Measurements from ENCODE around the gene PCDH9.

Gene PCDH9

DNA sequence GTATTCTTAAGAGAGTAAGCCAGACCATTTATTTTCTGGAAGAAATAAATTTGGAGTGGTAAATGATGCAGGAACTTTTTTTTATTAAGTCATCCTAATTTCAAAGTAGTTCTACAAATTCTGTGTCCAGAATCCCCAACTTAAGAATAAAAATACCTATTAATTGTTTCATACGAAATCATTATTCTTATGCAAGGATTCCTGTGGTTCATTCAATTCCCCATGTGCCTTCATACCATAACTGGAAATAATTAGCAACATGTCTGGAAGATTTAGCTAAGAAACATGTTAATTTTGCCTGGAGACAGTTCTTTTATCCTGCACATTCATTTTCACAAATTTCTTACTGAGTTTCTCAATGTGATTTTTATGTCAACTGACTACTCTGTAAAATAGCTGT lies 408.6 kb downstream of the PCDH9 start:
- TF ChIP-seq, protein P1, sequence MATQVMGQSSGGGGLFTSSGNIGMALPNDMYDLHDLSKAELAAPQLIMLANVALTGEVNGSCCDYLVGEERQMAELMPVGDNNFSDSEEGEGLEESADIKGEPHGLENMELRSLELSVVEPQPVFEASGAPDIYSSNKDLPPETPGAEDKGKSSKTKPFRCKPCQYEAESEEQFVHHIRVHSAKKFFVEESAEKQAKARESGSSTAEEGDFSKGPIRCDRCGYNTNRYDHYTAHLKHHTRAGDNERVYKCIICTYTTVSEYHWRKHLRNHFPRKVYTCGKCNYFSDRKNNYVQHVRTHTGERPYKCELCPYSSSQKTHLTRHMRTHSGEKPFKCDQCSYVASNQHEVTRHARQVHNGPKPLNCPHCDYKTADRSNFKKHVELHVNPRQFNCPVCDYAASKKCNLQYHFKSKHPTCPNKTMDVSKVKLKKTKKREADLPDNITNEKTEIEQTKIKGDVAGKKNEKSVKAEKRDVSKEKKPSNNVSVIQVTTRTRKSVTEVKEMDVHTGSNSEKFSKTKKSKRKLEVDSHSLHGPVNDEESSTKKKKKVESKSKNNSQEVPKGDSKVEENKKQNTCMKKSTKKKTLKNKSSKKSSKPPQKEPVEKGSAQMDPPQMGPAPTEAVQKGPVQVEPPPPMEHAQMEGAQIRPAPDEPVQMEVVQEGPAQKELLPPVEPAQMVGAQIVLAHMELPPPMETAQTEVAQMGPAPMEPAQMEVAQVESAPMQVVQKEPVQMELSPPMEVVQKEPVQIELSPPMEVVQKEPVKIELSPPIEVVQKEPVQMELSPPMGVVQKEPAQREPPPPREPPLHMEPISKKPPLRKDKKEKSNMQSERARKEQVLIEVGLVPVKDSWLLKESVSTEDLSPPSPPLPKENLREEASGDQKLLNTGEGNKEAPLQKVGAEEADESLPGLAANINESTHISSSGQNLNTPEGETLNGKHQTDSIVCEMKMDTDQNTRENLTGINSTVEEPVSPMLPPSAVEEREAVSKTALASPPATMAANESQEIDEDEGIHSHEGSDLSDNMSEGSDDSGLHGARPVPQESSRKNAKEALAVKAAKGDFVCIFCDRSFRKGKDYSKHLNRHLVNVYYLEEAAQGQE (IDR thresholded peaks at IDR 0.05; ENCODE audit: insufficient read depth in 1 of 2, low read depth in 2 of 2, low read length in 2 of 2): no peak
- no peak for TF ChIP-seq TAF1 (IDR thresholded peaks at IDR 0.05; ENCODE audit: borderline replicate concordance, insufficient read depth, low read length)
- TF ChIP-seq SIN3A (IDR thresholded peaks at IDR 0.05; ENCODE audit: borderline replicate concordance, insufficient read depth, low read length): no peak
- TF ChIP-seq FOXP2 (optimal IDR thresholded peaks at IDR 0.05; ENCODE audit: borderline replicate concordance, extremely low read depth, extremely low read length, insufficient read depth): no peak
- TF ChIP-seq POLR2AphosphoS5 (IDR thresholded peaks at IDR 0.05; ENCODE audit: low read depth, low read length): no peak

DNA sequence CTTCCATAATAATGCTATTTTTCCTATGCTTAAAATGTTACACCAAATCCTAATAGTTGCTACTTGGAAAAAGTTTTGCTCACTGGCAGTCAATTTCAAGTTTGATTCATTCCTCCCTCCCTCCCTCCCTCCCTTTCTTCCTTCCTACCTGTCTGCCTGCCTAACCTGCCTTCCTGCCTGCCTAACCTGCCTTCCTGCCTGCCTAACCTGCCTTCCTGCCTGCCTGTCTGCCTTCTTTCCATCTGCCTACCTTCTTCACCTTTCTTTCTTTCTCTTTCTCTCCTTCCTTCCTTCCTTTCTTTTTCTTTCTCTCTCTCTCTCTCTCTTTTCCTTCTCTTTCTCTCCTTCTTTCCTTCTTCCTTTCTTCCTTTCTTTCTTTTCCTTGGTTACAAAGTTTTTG lies 418.7 kb downstream of the PCDH9 start:
- TF ChIP-seq SIN3A (IDR thresholded peaks at IDR 0.05; ENCODE audit: borderline replicate concordance, insufficient read depth, low read length): no peak
- no peak for TF ChIP-seq FOXP2 (optimal IDR thresholded peaks at IDR 0.05; ENCODE audit: borderline replicate concordance, extremely low read depth, extremely low read length, insufficient read depth)
- TF ChIP-seq, protein P1 (IDR thresholded peaks at IDR 0.05; ENCODE audit: insufficient read depth in 1 of 2, low read depth in 2 of 2, low read length in 2 of 2): no peak
- TF ChIP-seq POLR2AphosphoS5 (IDR thresholded peaks at IDR 0.05; ENCODE audit: low read depth, low read length): no peak
- TF ChIP-seq TAF1 (IDR thresholded peaks at IDR 0.05; ENCODE audit: borderline replicate concordance, insufficient read depth, low read length): no peak

DNA sequence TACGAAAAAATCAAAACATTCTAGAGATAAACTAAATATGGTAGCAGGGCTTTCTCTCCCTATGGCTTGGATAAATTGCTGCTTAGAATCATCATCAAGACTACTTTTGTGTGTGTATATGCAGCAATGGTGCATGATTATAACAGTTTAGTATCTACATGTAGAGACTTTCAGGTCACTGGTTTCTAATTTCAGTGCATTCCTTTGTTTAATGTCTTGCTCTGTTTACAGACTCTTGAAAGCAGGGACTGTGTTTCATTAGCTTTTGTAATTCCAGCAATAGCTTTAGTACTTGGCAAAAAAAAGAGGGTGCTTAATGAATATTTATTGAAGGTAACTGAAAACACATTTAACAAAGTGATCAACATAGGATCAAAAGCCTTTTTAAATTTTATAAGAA lies 420.7 kb downstream of the PCDH9 start:
- TF ChIP-seq SIN3A (IDR thresholded peaks at IDR 0.05; ENCODE audit: borderline replicate concordance, insufficient read depth, low read length) (no peak), TAF1 (IDR thresholded peaks at IDR 0.05; ENCODE audit: borderline replicate concordance, insufficient read depth, low read length) (no peak), POLR2AphosphoS5 (IDR thresholded peaks at IDR 0.05; ENCODE audit: low read depth, low read length) (no peak), FOXP2 (optimal IDR thresholded peaks at IDR 0.05; ENCODE audit: borderline replicate concordance, extremely low read depth, extremely low read length, insufficient read depth) (no peak)
- TF ChIP-seq, protein P1 (IDR thresholded peaks at IDR 0.05; ENCODE audit: insufficient read depth in 1 of 2, low read depth in 2 of 2, low read length in 2 of 2): no peak

DNA sequence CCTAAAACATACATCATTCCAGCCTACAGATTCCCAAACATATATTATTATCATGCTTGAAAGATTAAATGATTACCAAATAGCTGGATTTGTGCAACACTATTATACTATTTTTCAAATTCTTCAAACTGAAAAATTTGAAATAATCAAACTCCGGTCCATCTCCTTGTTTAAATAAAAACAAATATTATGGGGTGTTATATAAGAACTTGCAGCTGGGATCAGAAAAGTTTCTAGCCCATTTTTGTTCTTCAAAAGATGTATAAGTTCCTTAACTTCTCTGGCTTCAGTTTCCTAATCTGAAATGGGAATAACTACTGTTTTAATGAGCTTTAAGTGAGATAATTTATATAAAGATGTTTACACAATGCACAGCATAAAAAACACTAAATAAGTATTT lies 422.9 kb downstream of the PCDH9 start:
- no peak for TF ChIP-seq FOXP2 (optimal IDR thresholded peaks at IDR 0.05; ENCODE audit: borderline replicate concordance, extremely low read depth, extremely low read length, insufficient read depth)
- TF ChIP-seq POLR2AphosphoS5 (IDR thresholded peaks at IDR 0.05; ENCODE audit: low read depth, low read length): no peak

DNA sequence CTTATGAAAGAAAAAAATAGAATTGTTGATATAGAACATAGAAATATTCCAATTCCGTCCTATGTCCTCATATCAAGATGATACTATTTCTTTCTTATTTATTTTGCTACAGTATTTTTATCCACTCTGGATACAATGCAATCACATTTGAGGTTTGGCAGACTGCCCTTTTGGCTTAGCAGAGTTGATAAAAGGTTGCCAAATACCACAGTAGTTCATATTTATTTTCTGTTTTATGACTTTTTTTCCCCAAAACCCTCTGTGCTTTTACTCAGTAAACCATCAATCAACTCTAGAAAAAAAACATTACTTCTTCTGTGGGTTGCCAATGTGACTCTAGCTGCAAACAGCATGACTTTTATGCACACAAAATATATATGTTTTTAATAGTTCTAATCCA lies 424.5 kb downstream of the PCDH9 start:
- TF ChIP-seq SIN3A (IDR thresholded peaks at IDR 0.05; ENCODE audit: borderline replicate concordance, insufficient read depth, low read length) (no peak), TAF1 (IDR thresholded peaks at IDR 0.05; ENCODE audit: borderline replicate concordance, insufficient read depth, low read length) (no peak), POLR2AphosphoS5 (IDR thresholded peaks at IDR 0.05; ENCODE audit: low read depth, low read length) (no peak), FOXP2 (optimal IDR thresholded peaks at IDR 0.05; ENCODE audit: borderline replicate concordance, extremely low read depth, extremely low read length, insufficient read depth) (no peak)
- TF ChIP-seq, protein P1 (IDR thresholded peaks at IDR 0.05; ENCODE audit: insufficient read depth in 1 of 2, low read depth in 2 of 2, low read length in 2 of 2): no peak
